Body of pancreas (tissue), 4 donors: Measurements from ENCODE around the gene EZH2. TPM values are rescaled to one million over a fixed set of nuclear protein-coding genes. Genes with fewer than 3 reads are reported as not detected.
A peak's percentile ranks its signal among the peaks of the same experiment; 100 is the strongest.

Experiments used
- ATAC-seq: fragments of 150-250 bp; one replicate; pipeline ENCODE4 v1.9.1; 2016
- DNase-seq, 4 donors: peaks; one replicate each; pipeline ENCODE4 v3.0.0-alpha.2; 2019
- H3K27ac ChIP-seq, 4 donors: fragments of 200-600 bp; sonication (generic); 1 replicate in 3 of 4; 2 replicates in 1 of 4; pipeline versions ENCODE4 v1.5.1 to v1.6.1; 2016 to 2019; ENCODE audit warnings: mild to moderate bottlenecking in 1 of 4, mixed read lengths in 1 of 4, moderate library complexity in 1 of 4
- H3K27me3 ChIP-seq, 2 donors: fragments of 200-600 bp; sonication (generic); one replicate each; pipeline ENCODE4 v1.6.0; 2016; ENCODE audit warnings: mild to moderate bottlenecking in 1 of 2
- H3K36me3 ChIP-seq, 2 donors: fragments of 200-600 bp; sonication (generic); replicated peaks in 1 of 2; 2 replicates each; pipeline ENCODE4 v1.5.1; 2016; ENCODE audit warnings: low read depth in 2 of 2; ENCODE audit not compliant: insufficient read depth in 1 of 2
- H3K4me1 ChIP-seq: fragments of 200-600 bp; sonication (generic); one replicate; pipeline ENCODE4 v1.6.0; 2016
- H3K4me3 ChIP-seq, 2 donors: fragments of 200-600 bp; sonication (generic); 1 replicate in 1 of 2; 2 replicates in 1 of 2; pipeline ENCODE4 v1.5.1; 2016 to 2019
- H3K9me3 ChIP-seq, 3 donors: fragments of 200-600 bp; sonication (generic); 1 replicate in 2 of 3; 2 replicates in 1 of 3; pipeline ENCODE4 v1.5.1; 2016
- CTCF ChIP-seq, 7 experiments: fragments of 450-650 bp in 4 of 7; fragments of 200-600 bp in 3 of 7; sonication (generic) in 3 of 7; IDR thresholded peaks; one replicate each; pipeline ENCODE4 v1.5.1; 2016 to 2019; ENCODE audit warnings: antibody characterized with exemption in 7 of 7
- POLR2A ChIP-seq, 3 donors: fragments of 450-650 bp; IDR thresholded peaks; one replicate each; pipeline ENCODE4 v1.6.1; 2016; ENCODE audit warnings: antibody characterized with exemption in 3 of 3, mild to moderate bottlenecking in 2 of 3
- WGBS, 2 donors: methylation state at CpG; one replicate each; pipeline ENCODE4 v1.1.5; 2017; 5-methylcytosine and 5-hydroxymethylcytosine counted together
- intact Hi-C: fragments of 100-400 bp; cut with DNase I; formaldehyde crosslinking; loops from one replicate; pipeline ENCODE4 v1.15.1; 2023
- total RNA-seq, 2 donors: library from RNA; depleted of rRNA; stranded (reverse); fragments of >200 nt; gene quantifications; one replicate each; pipeline ENCODE4 v1.1.0, GENCODE V29; 2016

The EZH2 gene
- total RNA-seq, 2 donors from 2014 or later: 3.4 to 4.0 TPM

GRCh38 chr7:148886844-148887243 is 2.8 kb upstream of the EZH2 start:
- intact Hi-C loops: loop anchor here (10.0 kb wide), 1 partner anchor 48 kb away; no protein-coding TSS in a partner anchor

GRCh38 chr7:148884299-148885022 is 370 bp upstream of the EZH2 start:
- peak overlapping the region; percentile 80 to 98 (median 90) for H3K27ac ChIP-seq
- DNase-seq: peak; percentile 91 to 93 (median 92)
- peak overlapping the region; percentile 9 to 88 for H3K4me3 ChIP-seq
- H3K27me3 ChIP-seq: no peaks in the 10 kb centered on the region
- H3K9me3 ChIP-seq: no peaks in the 10 kb centered on the region
- TF ChIP-seq CTCF (IDR thresholded peaks at IDR 0.05) (no peak), POLR2A (IDR thresholded peaks at IDR 0.05) (peak; percentile 79 to 85 (median 83))
- H3K4me1 ChIP-seq: peaks cover 6% of the 10 kb centered on the region
- no peaks in the 10 kb centered on the region for H3K36me3 ChIP-seq
- intact Hi-C loops: loop anchor here (10.0 kb wide), 1 partner anchor 50 kb away; no protein-coding TSS in a partner anchor
- ATAC-seq: peak; percentile 97
- 1% methylated on average over 75 of the region's 101 CpGs; no CpG with 5 or more reads in 1 of the 2 donors for WGBS, 2 donors

More at GRCh38 chr7:148886844-148887243, 2.8 kb upstream of the EZH2 start:
- DNase-seq (no peak), ATAC-seq (no peak)
- Histone ChIP-seq H3K9me3 (no peaks in the 10 kb centered on the region), H3K4me3 (no peak overlapping the region), H3K27ac (no peak overlapping the region), H3K27me3 (no peaks in the 10 kb centered on the region), H3K36me3 (no peaks in the 10 kb centered on the region), H3K4me1 (peaks cover 6% of the 10 kb centered on the region)
- WGBS, 2 donors: 78 to 82% methylated on average over 4 of the region's 4 CpGs
- no peak for TF ChIP-seq POLR2A (IDR thresholded peaks at IDR 0.05)
- no peak for TF ChIP-seq CTCF (IDR thresholded peaks at IDR 0.05)

GRCh38 chr7:148883266-148884048 is 634 bp downstream of the EZH2 start:
- peak overlapping the region; percentile 80 to 98 (median 90) for H3K27ac ChIP-seq

GRCh38 chr7:148882841-148883265 is 1.2 kb downstream of the EZH2 start:
- peak overlapping the region; percentile 85 to 93 for H3K4me3 ChIP-seq
- ATAC-seq: no peak
- peaks cover 6% of the 10 kb centered on the region for H3K4me1 ChIP-seq
- peak in 1 of 4 donors; percentile 14 for DNase-seq
- TF ChIP-seq CTCF (IDR thresholded peaks at IDR 0.05) (no peak), POLR2A (IDR thresholded peaks at IDR 0.05) (peak in 1 of 3 donors; percentile 33)
- no peaks in the 10 kb centered on the region for H3K36me3 ChIP-seq
- 0 to 1% methylated on average over 12 of the region's 12 CpGs for WGBS, 2 donors
- intact Hi-C loops: loop anchor here (10.0 kb wide), 1 partner anchor 52 kb away; no protein-coding TSS in a partner anchor
- H3K9me3 ChIP-seq: no peaks in the 10 kb centered on the region
- no peaks in the 10 kb centered on the region for H3K27me3 ChIP-seq
- peak overlapping the region in 3 of 4 donors; percentile 80 to 98 (median 93) for H3K27ac ChIP-seq

More at GRCh38 chr7:148883266-148884048, 634 bp downstream of the EZH2 start:
- 0% methylated on average over 3 to 69 of the region's 88 CpGs for WGBS, 2 donors
- intact Hi-C loops: loop anchor here (10.0 kb wide), 1 partner anchor 51 kb away; no protein-coding TSS in a partner anchor
- TF ChIP-seq CTCF (IDR thresholded peaks at IDR 0.05) (no peak), POLR2A (IDR thresholded peaks at IDR 0.05) (peak in 1 of 3 donors; percentile 24)
- DNase-seq: peak; percentile 21 to 45 (median 38)
- no peaks in the 10 kb centered on the region for H3K9me3 ChIP-seq
- no peaks in the 10 kb centered on the region for H3K27me3 ChIP-seq
- no peaks in the 10 kb centered on the region for H3K36me3 ChIP-seq
- peak overlapping the region; percentile 85 to 93 for H3K4me3 ChIP-seq
- peak; percentile 3 for ATAC-seq
- H3K4me1 ChIP-seq: peaks cover 6% of the 10 kb centered on the region
